PC-3 (cell line): ENCODE measurements around the gene ANAPC16. TPM values are rescaled to one million over a fixed set of nuclear protein-coding genes. Genes with fewer than 3 reads are reported as not detected.

Experiments used
- ATAC-seq: fragments of 200-7000 bp; cut with Tn5 transposase; 2 replicates; pipeline ENCODE4 v1.9.1; 2020; ENCODE audit warnings: mild to moderate bottlenecking, moderate library complexity
- BruUV-seq: library from RNA; stranded (reverse); fragments of 400-500 nt; replicated peaks from 2 replicates; lab custom pipeline; 2021; lab: Mats Ljungman, UMichigan
- CTCF ChIA-PET: fragments of 300-600 bp; sonication (Branson Sonifier 250); formaldehyde crosslinking; loops from one replicate; lab custom pipeline; 2022; ENCODE audit warnings: antibody characterized with exemption; lab: Charles Lee
- POLR2A ChIA-PET: fragments of 300-600 bp; sonication (Branson Sonifier 250); formaldehyde crosslinking; loops from one replicate; lab custom pipeline; 2022; ENCODE audit warnings: antibody characterized with exemption; ENCODE audit not compliant: unreplicated experiment; lab: Charles Lee
- DNase-seq: peaks from one replicate; pipeline ENCODE4 v3.0.0-alpha.2; 2015
- H2AFZ ChIP-seq: fragments of 300-600 bp; sonication (generic); 2 replicates; pipeline ENCODE4 v1.6.0; 2016; ENCODE audit warnings: antibody characterized with exemption, low read length
- H3F3A ChIP-seq: fragments of 300-600 bp; sonication (generic); one replicate; pipeline ENCODE4 v1.6.0; 2017; ENCODE audit warnings: antibody characterized with exemption, low read length, control low read depth, mild to moderate bottlenecking; ENCODE audit not compliant: unreplicated experiment
- H3K27ac ChIP-seq: fragments of 300-600 bp; sonication (generic); 2 replicates; pipeline ENCODE4 v1.5.1; 2016; ENCODE audit warnings: mild to moderate bottlenecking, low read length
- H3K27me3 ChIP-seq: fragments of 300-600 bp; sonication (generic); 2 replicates; pipeline ENCODE4 v1.6.1; 2016; ENCODE audit warnings: low read length, mixed read lengths
- H3K36me3 ChIP-seq: fragments of 300-600 bp; sonication (generic); 2 replicates; pipeline ENCODE4 v1.6.1; 2016; ENCODE audit warnings: low read depth, mixed run types, low read length, mixed read lengths
- H3K4me1 ChIP-seq: fragments of 300-600 bp; sonication (generic); 2 replicates; pipeline ENCODE4 v1.5.1; 2016; ENCODE audit warnings: low read length; ENCODE audit not compliant: insufficient read depth
- H3K4me2 ChIP-seq: fragments of 300-600 bp; sonication (generic); 2 replicates; pipeline ENCODE4 v1.6.0; 2016; ENCODE audit warnings: low read length
- H3K4me3 ChIP-seq: fragments of 300-600 bp; sonication (generic); 2 replicates; pipeline ENCODE4 v1.5.1; 2016; ENCODE audit warnings: mild to moderate bottlenecking, low read length, mixed read lengths
- H3K79me2 ChIP-seq: fragments of 300-600 bp; sonication (generic); 2 replicates; pipeline ENCODE4 v1.6.1; 2017; ENCODE audit warnings: low read length, mixed read lengths
- H3K9ac ChIP-seq: fragments of 300-600 bp; sonication (generic); 2 replicates; pipeline ENCODE4 v1.6.0; 2016; ENCODE audit warnings: mild to moderate bottlenecking, low read length
- H3K9me2 ChIP-seq: fragments of 300-600 bp; sonication (generic); replicated peaks from 2 replicates; pipeline ENCODE4 v1.6.1; 2016; ENCODE audit warnings: mixed run types, low read length, mixed read lengths
- H3K9me3 ChIP-seq: fragments of 300-600 bp; sonication (generic); 2 replicates; pipeline ENCODE4 v1.6.1; 2016; ENCODE audit warnings: low read length, mixed read lengths
- H4K20me1 ChIP-seq: fragments of 300-600 bp; sonication (generic); 2 replicates; pipeline ENCODE4 v1.6.1; 2016; ENCODE audit warnings: low read length, mixed read lengths
- EZH2 ChIP-seq: fragments of 300-600 bp; sonication (generic); IDR thresholded peaks from one replicate; pipeline ENCODE4 v1.6.1; 2017; ENCODE audit warnings: antibody characterized with exemption, mild to moderate bottlenecking, low read length; ENCODE audit not compliant: unreplicated experiment
- EZH2phosphoT487 ChIP-seq: fragments of 300-600 bp; sonication (generic); IDR thresholded peaks from 2 replicates; pipeline ENCODE4 v1.6.1; 2018; ENCODE audit warnings: mild to moderate bottlenecking, antibody characterized with exemption, low read length, borderline replicate concordance
- intact Hi-C: fragments of 100-400 bp; cut with micrococcal nuclease; formaldehyde crosslinking; loops from 2 replicates; pipeline ENCODE4 v1.9.0; 2023
- total RNA-seq: library from RNA; depleted of rRNA; stranded (reverse); fragments of >200 nt; gene quantifications from 2 replicates; pipeline ENCODE4 v1.2.3, GENCODE V29; 2014
- TF ChIP-seq, protein P1 (sequence below): fragments of 300-600 bp; sonication (generic); conservative IDR thresholded peaks from 2 replicates; pipeline ENCODE4 v1.5.1; 2017; ENCODE audit warnings: antibody characterized with exemption, low read depth, mild to moderate bottlenecking, low read length

The ANAPC16 gene
- total RNA-seq, 1 experiment from 2014 or later = 23.9 TPM

DNA sequence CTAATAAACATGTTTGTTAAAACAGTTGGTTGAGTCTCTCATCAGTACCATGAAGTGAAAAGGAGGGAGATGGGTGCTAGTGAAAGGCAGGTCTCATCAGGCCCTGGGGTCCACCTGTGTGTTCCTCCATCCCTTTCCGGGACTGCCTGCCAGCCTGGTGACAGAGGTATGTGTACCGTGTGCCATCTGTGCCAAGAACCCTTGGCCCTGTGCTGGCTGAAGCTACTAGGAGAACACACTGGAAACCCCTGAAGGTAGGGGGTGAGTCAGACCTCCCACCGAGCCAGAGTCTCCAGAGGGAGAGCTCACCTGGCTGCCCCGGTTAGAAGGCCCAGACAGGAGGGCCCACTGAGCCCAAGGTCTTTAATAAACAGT is 60.2 kb downstream of the ANAPC16 start:
- Histone ChIP-seq H3K27me3 (no peaks in the 10 kb centered on the region), H4K20me1 (peaks cover 17% of the 10 kb centered on the region), H3K79me2 (peaks cover 20% of the 10 kb centered on the region), H3K4me1 (peaks cover 32% of the 10 kb centered on the region), H3K27ac (peak overlapping the region; percentile 26; the same call in 1 of the 2 replicates), H3K4me3 (peak overlapping the region; percentile 75), H3K4me2 (peak overlapping the region; percentile 97), H3K9me3 (no peaks in the 10 kb centered on the region), H2AFZ (no peak overlapping the region), H3F3A (no peaks in the 10 kb centered on the region), H3K9ac (no peak overlapping the region; the same call in 1 of the 2 replicates), H3K36me3 (peaks cover 6% of the 10 kb centered on the region; the same call in 1 of the 2 replicates), H3K9me2 (no peaks in the 10 kb centered on the region)
- CTCF ChIA-PET = no interaction called here
- no TSS peak for BruUV-seq
- ATAC-seq (no peak), DNase-seq (peak; percentile 32)
- no peak for TF ChIP-seq EZH2phosphoT487
- TF ChIP-seq, protein P1, sequence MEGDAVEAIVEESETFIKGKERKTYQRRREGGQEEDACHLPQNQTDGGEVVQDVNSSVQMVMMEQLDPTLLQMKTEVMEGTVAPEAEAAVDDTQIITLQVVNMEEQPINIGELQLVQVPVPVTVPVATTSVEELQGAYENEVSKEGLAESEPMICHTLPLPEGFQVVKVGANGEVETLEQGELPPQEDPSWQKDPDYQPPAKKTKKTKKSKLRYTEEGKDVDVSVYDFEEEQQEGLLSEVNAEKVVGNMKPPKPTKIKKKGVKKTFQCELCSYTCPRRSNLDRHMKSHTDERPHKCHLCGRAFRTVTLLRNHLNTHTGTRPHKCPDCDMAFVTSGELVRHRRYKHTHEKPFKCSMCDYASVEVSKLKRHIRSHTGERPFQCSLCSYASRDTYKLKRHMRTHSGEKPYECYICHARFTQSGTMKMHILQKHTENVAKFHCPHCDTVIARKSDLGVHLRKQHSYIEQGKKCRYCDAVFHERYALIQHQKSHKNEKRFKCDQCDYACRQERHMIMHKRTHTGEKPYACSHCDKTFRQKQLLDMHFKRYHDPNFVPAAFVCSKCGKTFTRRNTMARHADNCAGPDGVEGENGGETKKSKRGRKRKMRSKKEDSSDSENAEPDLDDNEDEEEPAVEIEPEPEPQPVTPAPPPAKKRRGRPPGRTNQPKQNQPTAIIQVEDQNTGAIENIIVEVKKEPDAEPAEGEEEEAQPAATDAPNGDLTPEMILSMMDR = no peak
- no peak for TF ChIP-seq EZH2
- POLR2A ChIA-PET = interaction anchor here (0.6 to 1.2 kb wide), 2 partner anchors 21 to 45 kb away, joined by 4 to 8 read pairs; no protein-coding TSS in a partner anchor
- intact Hi-C loops = no loop called here

DNA sequence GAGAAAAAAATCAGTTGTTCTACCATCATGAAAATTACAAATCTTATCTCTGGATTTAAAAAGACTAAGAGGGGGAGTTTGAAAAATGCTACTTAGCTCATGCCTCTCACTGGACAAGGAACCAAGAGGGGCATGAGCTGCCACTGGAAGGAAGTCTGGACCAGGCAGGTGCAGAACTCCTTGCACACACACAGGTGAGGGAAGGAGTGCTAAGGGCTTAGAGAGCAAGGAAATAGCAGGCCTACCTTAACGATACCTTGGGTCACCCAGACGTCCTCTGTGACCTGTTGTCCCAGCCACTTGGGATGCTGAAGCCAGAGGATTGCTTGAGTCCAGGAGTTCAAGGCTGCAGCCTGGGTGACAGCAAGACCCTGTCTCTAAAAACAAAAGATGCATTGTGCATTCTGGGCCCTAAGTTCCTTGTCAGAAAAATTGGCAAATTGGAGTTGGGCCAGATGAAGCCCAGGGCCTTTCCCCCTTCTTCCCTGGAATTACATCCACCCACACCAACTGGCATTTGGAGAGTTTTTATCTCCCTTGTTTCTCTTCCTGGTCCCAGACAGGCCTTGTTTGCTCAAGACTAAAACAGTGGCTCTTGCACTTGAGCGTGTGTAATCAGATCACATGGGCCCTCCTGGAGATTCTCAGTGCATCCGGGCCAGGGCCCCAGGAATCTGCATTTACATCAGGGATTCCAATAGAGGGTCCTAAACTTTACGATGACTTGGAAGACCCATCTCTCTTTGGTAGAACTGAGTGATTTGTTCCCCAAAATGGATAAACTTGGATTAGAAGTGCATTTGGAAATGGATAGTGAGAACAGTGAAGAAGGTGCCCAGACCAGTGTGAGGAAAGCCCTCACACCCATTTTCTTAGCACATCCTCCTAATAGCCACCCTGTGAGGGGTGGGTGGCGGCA is 60.9 kb downstream of the ANAPC16 start:
- DNase-seq (no peak), ATAC-seq (no peak)
- CTCF ChIA-PET = no interaction called here
- H3K9me2 ChIP-seq = no peaks in the 10 kb centered on the region
- POLR2A ChIA-PET = interaction anchor here (0.6 to 1.2 kb wide), 2 partner anchors 21 to 44 kb away, joined by 4 to 8 read pairs; no protein-coding TSS in a partner anchor
- H3K4me2 ChIP-seq = peak overlapping the region; percentile 97; the same call in 1 of the 2 replicates
- peaks cover 17% of the 10 kb centered on the region for H4K20me1 ChIP-seq
- no peaks in the 10 kb centered on the region for H3K27me3 ChIP-seq
- no peak overlapping the region for H2AFZ ChIP-seq
- BruUV-seq = no TSS peak
- H3K9me3 ChIP-seq = no peaks in the 10 kb centered on the region
- intact Hi-C loops = no loop called here
- peaks cover 32% of the 10 kb centered on the region for H3K4me1 ChIP-seq
- H3K79me2 ChIP-seq = peaks cover 20% of the 10 kb centered on the region
- no peak for TF ChIP-seq EZH2
- no peak for TF ChIP-seq EZH2phosphoT487
- TF ChIP-seq, protein P1 = no peak
- peak overlapping the region; percentile 26; the same call in 1 of the 2 replicates for H3K27ac ChIP-seq
- H3K9ac ChIP-seq = no peak overlapping the region; the same call in 1 of the 2 replicates
- H3F3A ChIP-seq = no peaks in the 10 kb centered on the region
- peaks cover 6% of the 10 kb centered on the region; the same call in 1 of the 2 replicates for H3K36me3 ChIP-seq
- peak overlapping the region; percentile 75; the same call in 1 of the 2 replicates for H3K4me3 ChIP-seq
